K562 (cell line): ENCODE results near the gene SGPL1. TPM values are rescaled to one million over a fixed set of nuclear protein-coding genes. Genes with fewer than 3 reads are reported as not detected.
A peak's percentile ranks its signal among the peaks of the same experiment; 100 is the strongest.

Source experiments
- ATAC-seq: fragments of 200-7000 bp; cut with Tn5 transposase; 3 replicates; pipeline ENCODE4 v1.9.1; 2020; ENCODE audit warnings: moderate library complexity
- BruUV-seq: library from RNA; stranded (reverse); fragments of 400-500 nt; replicated peaks from 2 replicates; lab custom pipeline; 2021; lab: Mats Ljungman, UMichigan
- CTCF ChIA-PET: fragments of 300-600 bp; formaldehyde crosslinking; extraction: SDS; loops from one replicate; lab custom pipeline; 2021; ENCODE audit warnings: low intra/inter-chr PET ratio; lab: Yijun Ruan, JAX
- POLR2A ChIA-PET: fragments of 300-600, 350-650 bp; sonication (Branson Sonifier 250); formaldehyde crosslinking; extraction: SDS; loops from one replicate; lab custom pipeline; 2021; ENCODE audit warnings: antibody characterized with exemption, inconsistent platforms; lab: Yijun Ruan, JAX
- DNase-seq, 4 experiments: peaks; one replicate each; pipeline versions ENCODE4 v3.0.0 to v3.0.0-alpha.2; 2011 to 2018; ENCODE audit warnings: low spot score in 3 of 4, mixed read lengths in 3 of 4; ENCODE audit errors: extremely low read depth in 1 of 4
- FAIRE-seq: peaks from 2 replicates; lab custom pipeline; 2011; peaks lifted over from hg19 to GRCh38; lab: Jason Lieb, UNC
- H2AFZ ChIP-seq: 2 replicates; pipeline ENCODE4 v1.6.0; 2011; ENCODE audit warnings: low read depth, low read length, control low read depth, inconsistent platforms
- H3K27ac ChIP-seq: fragments of 200-600 bp; 3 replicates; pipeline ENCODE4 v1.8.0; 2011; ENCODE audit warnings: low read depth, mild to moderate bottlenecking, control low read depth, inconsistent platforms, low read length, moderate library complexity, mixed read lengths; ENCODE audit errors: extremely low read depth
- H3K27me3 ChIP-seq, 2 experiments: fragments of 300-600 bp in 1 of 2; 2 replicates in 1 of 2; 3 replicates in 1 of 2; pipeline versions ENCODE4 v1.6.0 to v1.8.0; 2011; ENCODE audit warnings: inconsistent platforms in 2 of 2, low read length in 2 of 2, mild to moderate bottlenecking in 1 of 2, mixed read lengths in 1 of 2, moderate library complexity in 1 of 2; ENCODE audit not compliant: control insufficient read depth in 2 of 2, insufficient read depth in 2 of 2
- H3K36me3 ChIP-seq: fragments of 300-600 bp; 3 replicates; pipeline ENCODE4 v1.8.0; 2011; ENCODE audit warnings: mild to moderate bottlenecking, low read length, inconsistent platforms; ENCODE audit not compliant: control insufficient read depth, insufficient read depth
- H3K4me1 ChIP-seq, 2 experiments: fragments of 200-600 bp in 1 of 2; replicated peaks in 1 of 2; 2 replicates in 1 of 2; 3 replicates in 1 of 2; pipeline versions ENCODE4 v1.5.1 to v1.8.0; 2011; ENCODE audit warnings: inconsistent platforms in 2 of 2, low read length in 2 of 2, mild to moderate bottlenecking in 1 of 2, mixed read lengths in 1 of 2, moderate library complexity in 1 of 2; ENCODE audit not compliant: control insufficient read depth in 2 of 2, insufficient read depth in 2 of 2
- H3K4me2 ChIP-seq: 2 replicates; pipeline ENCODE4 v1.6.1; 2011; ENCODE audit warnings: low read length, control low read depth, inconsistent platforms, mixed read lengths; ENCODE audit not compliant: insufficient read depth
- H3K4me3 ChIP-seq: fragments of 200-600 bp; sonication (generic), shearing (Covaris generic); 2 replicates; pipeline ENCODE4 v1.5.1; 2016; ENCODE audit warnings: control low read depth, inconsistent platforms
- H3K79me2 ChIP-seq: fragments of 200-600 bp; 3 replicates; pipeline ENCODE4 v1.8.0; 2011; ENCODE audit warnings: low read length, inconsistent platforms; ENCODE audit not compliant: control insufficient read depth, insufficient read depth
- H3K9ac ChIP-seq, 2 experiments: 2 replicates each; pipeline versions ENCODE4 v1.6.0 to v1.6.1; 2011; ENCODE audit warnings: low read depth in 2 of 2, low read length in 2 of 2, control low read depth in 1 of 2, inconsistent platforms in 1 of 2, mild to moderate bottlenecking in 1 of 2, mixed read lengths in 1 of 2; ENCODE audit not compliant: insufficient read depth in 1 of 2
- H3K9me1 ChIP-seq: one replicate; pipeline ENCODE4 v1.6.0; 2011; ENCODE audit warnings: inconsistent platforms, mild to moderate bottlenecking, low read length, moderate library complexity; ENCODE audit not compliant: control insufficient read depth, insufficient read depth
- H3K9me3 ChIP-seq: replicated peaks from 2 replicates; pipeline ENCODE4 v1.5.1; 2011; ENCODE audit warnings: low read depth, low read length, inconsistent platforms; ENCODE audit not compliant: control insufficient read depth, insufficient read depth
- H4K20me1 ChIP-seq: replicated peaks from 2 replicates; pipeline ENCODE4 v1.6.1; 2011; ENCODE audit warnings: low read length, inconsistent platforms, mixed read lengths; ENCODE audit not compliant: control insufficient read depth, insufficient read depth
- BACH1 ChIP-seq: fragments of 200-800 bp; sonication (Bioruptor generic); IDR thresholded peaks from 2 replicates; pipeline ENCODE4 v1.6.1; 2016; ENCODE audit warnings: missing genetic modification characterization, missing compliant biosample characterization
- CTBP1 ChIP-seq: fragments of 450-650 bp; IDR thresholded peaks from 2 replicates; pipeline ENCODE4 v1.6.1; 2016; ENCODE audit warnings: borderline replicate concordance
- LCOR ChIP-seq: sonication (generic); formaldehyde crosslinking; IDR thresholded peaks from 2 replicates; pipeline ENCODE4 v1.8.0; 2022; ENCODE audit warnings: mild to moderate bottlenecking, missing genetic modification reagents
- SNRNP70 ChIP-seq: fragments of 200-400 bp; formaldehyde crosslinking; optimal IDR thresholded peaks from 2 replicates; pipeline ENCODE3; 2017; ENCODE audit warnings: low read depth, low read length
- ZNF121 ChIP-seq: sonication (generic); formaldehyde crosslinking; conservative IDR thresholded peaks from 2 replicates; pipeline ENCODE4 v1.8.0; 2022; ENCODE audit warnings: missing genetic modification reagents
- ZNF583 ChIP-seq: fragments of 250-450 bp; sonication (Bioruptor Pico); IDR thresholded peaks from 2 replicates; pipeline ENCODE4 v1.4.0; 2020
- WGBS: fragments of 100-300 bp; shearing (Covaris generic); methylation state at CpG from one replicate; pipeline ENCODE4 v1.1.6; 2016; ENCODE audit warnings: low coverage, mixed read lengths; ENCODE audit not compliant: insufficient coverage; ENCODE audit errors: missing lambda C conversion rate; 5-methylcytosine and 5-hydroxymethylcytosine counted together
- in situ Hi-C: fragments of 300-500 bp; cut with MboI; formaldehyde crosslinking; loops from 4 replicates; pipeline ENCODE4 v1.15.0; 2018; ENCODE audit warnings: inconsistent platforms, mixed read lengths
- intact Hi-C: fragments of 100-400 bp; cut with micrococcal nuclease; formaldehyde crosslinking; loops from 2 replicates; pipeline ENCODE4 v1.14.2; 2022
- polyA plus RNA-seq, 8 experiments: library from polyadenylated mRNA; depleted of rRNA in 4 of 8; stranded (reverse) in 5 of 8; unstranded in 3 of 8; fragments of >200 nt; fragmentation: Nextera tagmentation in 2 of 8; fragmentation: Illumina TruSeq in 1 of 8; extraction: Ambion mirVana in 2 of 8; extraction: Trizol in 1 of 8; gene quantifications; 2 replicates each; pipeline versions ENCODE4 v1.2.1 to v1.2.3, GENCODE V29; 2011 to 2014; ENCODE audit warnings: inconsistent platforms in 1 of 8, missing spikeins in 1 of 8
- total RNA-seq, 7 experiments: library from RNA; depleted of rRNA in 6 of 7; stranded (reverse); fragments of >200 nt in 6 of 7; fragmentation: Illumina TruSeq in 2 of 7; extraction: Trizol in 2 of 7; gene quantifications; 2 replicates each; pipeline versions ENCODE4 v1.2.1 to v1.2.3, GENCODE V29; 2011 to 2021; ENCODE audit warnings: low replicate concordance in 1 of 7
- TF ChIP-seq, protein P1 (sequence below): fragments of 450-650 bp; IDR thresholded peaks from 2 replicates; pipeline ENCODE4 v1.6.1; 2016; ENCODE audit warnings: missing biosample characterization, missing genetic modification characterization

SGPL1 gene
- total and polyA plus RNA-seq, 9 of the 15 experiments (the other 6 are each of a cell fraction or from before 2014, with no cell fraction given): 6.0 to 18.0 (median 8.7) TPM

DNA sequence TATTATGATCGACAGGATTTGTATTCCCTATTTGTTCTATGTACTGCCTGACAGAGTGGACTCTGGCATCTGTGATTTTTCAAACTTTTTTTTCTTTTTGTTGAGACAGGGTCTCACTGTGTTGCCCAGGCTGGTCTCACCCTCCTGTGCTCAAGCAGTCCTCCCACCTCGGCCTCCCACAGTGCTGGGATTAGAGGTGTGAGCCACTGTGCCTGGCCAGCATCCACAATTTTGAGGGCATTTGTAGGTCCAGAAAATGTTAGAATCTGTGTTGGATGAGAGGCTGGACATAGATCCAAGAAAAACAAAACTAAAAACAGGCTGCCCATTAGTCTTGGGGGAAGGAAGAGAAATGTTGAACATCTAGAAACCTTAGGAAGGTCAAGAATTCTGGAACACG is 34.3 kb downstream of the SGPL1 start:
- Histone ChIP-seq H3K9me1 (no peaks in the 10 kb centered on the region), H3K4me1 (peaks cover 0 to 14% of the 10 kb centered on the region in 2 experiments; a peak in 2 of 5 replicates), H3K27me3 (no peaks in the 10 kb centered on the region), H2AFZ (no peak overlapping the region), H3K9me3 (no peaks in the 10 kb centered on the region), H3K4me2 (no peak overlapping the region), H3K36me3 (peaks cover 3% of the 10 kb centered on the region; the same call in 2 of the 3 replicates), H3K79me2 (no peaks in the 10 kb centered on the region), H4K20me1 (no peaks in the 10 kb centered on the region), H3K4me3 (no peak overlapping the region), H3K9ac (no peak overlapping the region), H3K27ac (no peak overlapping the region)
- in situ Hi-C loops: no loop called here
- POLR2A ChIA-PET: interaction anchor here (1.4 kb wide), 2 partner anchors 10 to 14 kb away, joined by 4 to 5 read pairs; no protein-coding TSS in a partner anchor
- intact Hi-C loops: no loop called here
- WGBS: 54% methylated on average over 3 of the region's 3 CpGs
- TF ChIP-seq ZNF121 (peak; percentile 35; the same call in 1 of the 2 replicates), BACH1 (tag) (no peak)
- ATAC-seq (no peak), DNase-seq (no peak), FAIRE-seq (no peak)
- BruUV-seq: no TSS peak
- CTCF ChIA-PET: no interaction called here

DNA sequence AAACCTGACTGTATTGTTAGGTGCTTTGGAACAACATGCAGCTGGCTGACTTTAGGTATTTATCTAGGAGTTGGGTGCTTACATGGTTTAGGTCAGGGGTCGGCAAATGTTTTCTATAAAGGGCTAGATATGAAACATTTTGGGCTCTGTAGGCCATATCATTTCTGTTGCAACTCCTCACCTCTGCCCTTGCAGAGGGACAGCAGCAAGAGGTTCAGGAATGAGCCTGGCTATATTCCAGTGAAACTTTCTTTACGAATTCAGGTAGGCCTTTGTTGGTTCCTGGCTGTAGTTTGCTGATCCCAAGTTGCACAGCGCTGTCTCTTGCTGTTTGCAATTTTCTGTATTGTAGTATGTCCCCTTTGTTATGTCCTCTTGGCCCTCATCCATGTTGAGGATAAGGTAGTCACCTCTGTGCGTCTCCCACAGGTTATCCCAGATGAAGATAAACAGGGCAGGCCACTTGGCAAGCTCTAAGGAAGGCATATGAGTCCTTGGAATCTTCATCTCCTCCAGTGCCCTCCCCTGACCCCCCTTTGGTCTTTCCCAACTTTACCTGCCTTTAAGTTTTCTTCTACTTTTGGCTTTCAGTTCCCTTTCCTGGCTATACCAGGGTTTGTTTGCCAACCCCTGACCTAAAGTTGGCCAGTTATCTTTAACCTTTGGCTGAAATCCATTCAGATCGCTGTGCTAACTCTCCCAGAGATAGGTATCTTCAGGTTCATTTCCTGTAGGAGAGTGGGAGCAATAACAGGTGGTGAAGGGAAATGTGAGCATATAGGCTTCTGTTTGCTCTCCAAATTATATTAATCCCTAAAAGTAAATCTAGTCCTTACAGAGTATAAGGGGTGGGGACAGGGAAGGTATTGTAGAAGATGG is 36.1 kb downstream of the SGPL1 start:
- ChIA-PET CTCF (no interaction called here), POLR2A (interaction anchor here (1.3 to 1.4 kb wide), 2 partner anchors 9 to 16 kb away, joined by 4 read pairs; no protein-coding TSS in a partner anchor)
- in situ Hi-C loops (no loop called here), intact Hi-C loops (no loop called here)
- Histone ChIP-seq H2AFZ (no peak overlapping the region), H3K9me1 (no peaks in the 10 kb centered on the region), H3K27me3 (no peaks in the 10 kb centered on the region), H3K79me2 (no peaks in the 10 kb centered on the region), H3K4me3 (no peak overlapping the region), H3K4me1 (peaks cover 0 to 11% of the 10 kb centered on the region in 2 experiments; a peak in 2 of 5 replicates), H3K4me2 (no peak overlapping the region), H3K9me3 (no peaks in the 10 kb centered on the region), H3K36me3 (peaks cover 3% of the 10 kb centered on the region; the same call in 2 of the 3 replicates), H3K9ac (no peak overlapping the region), H3K27ac (no peak overlapping the region), H4K20me1 (no peaks in the 10 kb centered on the region)
- FAIRE-seq (no peak), DNase-seq (peak in 1 of 4 experiments; percentile 23), ATAC-seq (no peak)
- TF ChIP-seq, protein P1, sequence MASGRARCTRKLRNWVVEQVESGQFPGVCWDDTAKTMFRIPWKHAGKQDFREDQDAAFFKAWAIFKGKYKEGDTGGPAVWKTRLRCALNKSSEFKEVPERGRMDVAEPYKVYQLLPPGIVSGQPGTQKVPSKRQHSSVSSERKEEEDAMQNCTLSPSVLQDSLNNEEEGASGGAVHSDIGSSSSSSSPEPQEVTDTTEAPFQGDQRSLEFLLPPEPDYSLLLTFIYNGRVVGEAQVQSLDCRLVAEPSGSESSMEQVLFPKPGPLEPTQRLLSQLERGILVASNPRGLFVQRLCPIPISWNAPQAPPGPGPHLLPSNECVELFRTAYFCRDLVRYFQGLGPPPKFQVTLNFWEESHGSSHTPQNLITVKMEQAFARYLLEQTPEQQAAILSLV (tag): no peak
- TF ChIP-seq ZNF583 (no peak), CTBP1 (no peak), LCOR (CRISPR knock-in tag) (no peak), SNRNP70 (no peak)
- BruUV-seq: no TSS peak
- 28% methylated on average over 5 of the region's 5 CpGs for WGBS
